H1 (cell line): ENCODE measurements around the gene TGFBI. TPM values are rescaled to one million over a fixed set of nuclear protein-coding genes. Genes with fewer than 3 reads are reported as not detected.

Source experiments
- GTF2F1 ChIP-seq: IDR thresholded peaks from 2 replicates; pipeline ENCODE4 v1.6.1; 2012; ENCODE audit warnings: low read depth, low read length, improper control_type of control experiment, borderline replicate concordance
- JUN ChIP-seq: IDR thresholded peaks from 2 replicates; pipeline ENCODE4 v1.6.1; 2011; ENCODE audit warnings: low read depth, mild to moderate bottlenecking, improper control_type of control experiment, low read length
- NRF1 ChIP-seq: IDR thresholded peaks from 2 replicates; pipeline ENCODE4 v1.6.1; 2011; ENCODE audit warnings: mild to moderate bottlenecking, low read depth, low read length, improper control_type of control experiment
- POLR2A ChIP-seq, 2 experiments: IDR thresholded peaks; 1 replicate in 1 of 2; 2 replicates in 1 of 2; pipeline ENCODE4 v1.6.1; 2011; ENCODE audit warnings: low read depth in 2 of 2, low read length in 2 of 2, mild to moderate bottlenecking in 2 of 2; ENCODE audit errors: control extremely low read depth in 1 of 2
- SRF ChIP-seq: IDR thresholded peaks from 2 replicates; pipeline ENCODE4 v1.6.1; 2011; ENCODE audit warnings: mild to moderate bottlenecking, low read depth, low read length, moderate library complexity
- polyA plus RNA-seq, 7 experiments: library from polyadenylated mRNA; depleted of rRNA in 3 of 7; stranded (reverse) in 5 of 7; unstranded in 2 of 7; fragments of >200 nt in 5 of 7; fragments of 200-250 nt in 2 of 7; gene quantifications; 1 replicate in 5 of 7; 2 replicates in 1 of 7; 4 replicates in 1 of 7; pipeline versions ENCODE4 v1.2.1 to v1.2.3, GENCODE V29; 2011 to 2013; ENCODE audit warnings: missing spikeins in 2 of 7, mixed read lengths in 2 of 7
- total RNA-seq: library from RNA; stranded (reverse); fragmentation: NEBNext Ultra II Directional; extraction: Animal tissue kit (Norgen Biotek cat#: 25700); gene quantifications from 2 replicates; pipeline ENCODE4 v1.2.1, GENCODE V29; 2021

TGFBI gene
- total and polyA plus RNA-seq, 2 of the 8 experiments (the other 6 are each of a cell fraction or from before 2014, with no cell fraction given): 6.0 to 8.5 TPM

GRCh38 chr5:135996611-135997010 lies 32.2 kb upstream of the TGFBI start (continued):
- TF ChIP-seq JUN (no peak), GTF2F1 (no peak), NRF1 (no peak), SRF (no peak), POLR2A (IDR thresholded peaks at IDR 0.05; ENCODE audit: control extremely low read depth in 1 of 2, low read depth in 2 of 2, low read length in 2 of 2) (no peak)
